ENCODE results near the gene TTLL12. TPM values are rescaled to one million over a fixed set of nuclear protein-coding genes. Genes with fewer than 3 reads are reported as not detected.

TTLL12 gene
- polyA plus RNA-seq, 1 donor (not counting 4 experiments of a cell fraction or from before 2014, with no cell fraction given): 22.1 TPM

DNA sequence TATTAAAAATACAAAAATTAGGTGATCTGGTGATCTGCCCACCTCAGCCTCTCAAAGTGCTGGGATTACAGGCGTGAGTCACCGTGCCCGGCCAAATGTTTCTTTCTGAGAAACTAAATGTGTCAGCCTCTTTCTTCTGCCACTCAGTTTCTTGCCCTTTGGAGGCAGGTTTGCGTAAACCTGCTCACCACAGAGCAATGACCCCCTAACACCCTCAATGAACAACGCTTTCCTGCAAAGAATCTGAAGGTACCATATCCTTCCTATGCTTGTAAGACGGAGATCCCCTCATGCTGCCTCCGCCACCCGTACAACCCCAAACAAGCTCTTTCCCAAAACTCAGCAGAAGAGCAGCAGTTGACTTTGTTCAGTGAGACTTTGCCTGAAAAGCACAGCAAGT is 38.7 kb upstream of the TTLL12 start:
- Histone ChIP-seq H2AFZ (ENCODE audit: control insufficient read depth, low read length) (no peak overlapping the region), H3K4me1 (ENCODE audit: control insufficient read depth, extremely low read depth, insufficient read depth, low read length) (no peaks in the 10 kb centered on the region), H3K4me2 (ENCODE audit: control insufficient read depth, extremely low read depth, insufficient read depth, low read depth, low read length) (no peak overlapping the region), H3K9ac (ENCODE audit: control insufficient read depth, extremely low read depth, insufficient read depth, low read length) (no peak overlapping the region), H4K20me1 (ENCODE audit: control insufficient read depth, extremely low read depth, insufficient read depth, low read length) (no peaks in the 10 kb centered on the region), H3K27ac (ENCODE audit: control insufficient read depth, insufficient read depth, low read length) (no peak overlapping the region), H3K9me1 (ENCODE audit: control insufficient read depth, extremely low read depth, insufficient read depth, low read length) (no peaks in the 10 kb centered on the region), H3K4me3 (ENCODE audit: control insufficient read depth in 2 of 3, extremely low read depth in 1 of 3, insufficient read depth in 2 of 3, low read depth in 1 of 3, low read length in 3 of 3) (no peak overlapping the region), H3K79me2 (ENCODE audit: control insufficient read depth, insufficient read depth, low read length) (no peaks in the 10 kb centered on the region), H3K27me3 (ENCODE audit: control insufficient read depth, extremely low read depth, insufficient read depth, low read length) (peaks cover 26% of the 10 kb centered on the region), H3K36me3 (ENCODE audit: control insufficient read depth in 2 of 2, extremely low read depth in 1 of 2, insufficient read depth in 2 of 2, low read length in 2 of 2) (no peaks in the 10 kb centered on the region), H3K9me3 (ENCODE audit: control insufficient read depth, low read depth, low read length) (no peaks in the 10 kb centered on the region)
- FAIRE-seq (no peak), DNase-seq (ENCODE audit: low read depth, low spot score) (no peak)
- dilution Hi-C loops (cut with MboI; ENCODE audit: extremely low pct_ligation_motif_present, low sequenced_read_pairs): no loop called here
- TF ChIP-seq CTCF (optimal IDR thresholded peaks at IDR 0.05 in 1 of 3, IDR thresholded peaks at IDR 0.05 in 1 of 3, conservative IDR thresholded peaks at IDR 0.05 in 1 of 3; ENCODE audit: extremely low read depth in 1 of 3, insufficient read depth in 2 of 3, low read length in 3 of 3) (no peak), EZH2 (IDR thresholded peaks at IDR 0.05; ENCODE audit: low read length) (no peak)

GRCh38 chr22:43222987-43223386 is 36.1 kb upstream of the TTLL12 start:
- Histone ChIP-seq H3K9me3 (ENCODE audit: control insufficient read depth, low read depth, low read length) (no peaks in the 10 kb centered on the region), H3K79me2 (ENCODE audit: control insufficient read depth, insufficient read depth, low read length) (no peaks in the 10 kb centered on the region), H3K36me3 (ENCODE audit: control insufficient read depth in 2 of 2, extremely low read depth in 1 of 2, insufficient read depth in 2 of 2, low read length in 2 of 2) (no peaks in the 10 kb centered on the region), H3K9me1 (ENCODE audit: control insufficient read depth, extremely low read depth, insufficient read depth, low read length) (no peaks in the 10 kb centered on the region), H2AFZ (ENCODE audit: control insufficient read depth, low read length) (no peak overlapping the region), H4K20me1 (ENCODE audit: control insufficient read depth, extremely low read depth, insufficient read depth, low read length) (no peaks in the 10 kb centered on the region), H3K4me2 (ENCODE audit: control insufficient read depth, extremely low read depth, insufficient read depth, low read depth, low read length) (no peak overlapping the region), H3K27me3 (ENCODE audit: control insufficient read depth, extremely low read depth, insufficient read depth, low read length) (peaks cover 28% of the 10 kb centered on the region), H3K27ac (ENCODE audit: control insufficient read depth, insufficient read depth, low read length) (no peak overlapping the region), H3K4me1 (ENCODE audit: control insufficient read depth, extremely low read depth, insufficient read depth, low read length) (no peaks in the 10 kb centered on the region), H3K9ac (ENCODE audit: control insufficient read depth, extremely low read depth, insufficient read depth, low read length) (no peak overlapping the region), H3K4me3 (ENCODE audit: control insufficient read depth in 2 of 3, extremely low read depth in 1 of 3, insufficient read depth in 2 of 3, low read depth in 1 of 3, low read length in 3 of 3) (no peak overlapping the region)
- DNase-seq (ENCODE audit: low read depth, low spot score) (no peak), FAIRE-seq (no peak)
- dilution Hi-C loops (cut with MboI; ENCODE audit: extremely low pct_ligation_motif_present, low sequenced_read_pairs): no loop called here
- TF ChIP-seq CTCF (optimal IDR thresholded peaks at IDR 0.05 in 1 of 3, IDR thresholded peaks at IDR 0.05 in 1 of 3, conservative IDR thresholded peaks at IDR 0.05 in 1 of 3; ENCODE audit: extremely low read depth in 1 of 3, insufficient read depth in 2 of 3, low read length in 3 of 3): no peak
- no peak for TF ChIP-seq EZH2 (IDR thresholded peaks at IDR 0.05; ENCODE audit: low read length)

Data from keratinocyte (primary cell).